Left lung (tissue), 10 donors: ENCODE results near the gene ZNF407. TPM values are rescaled to one million over a fixed set of nuclear protein-coding genes. Genes with fewer than 3 reads are reported as not detected.

Experiments
- ATAC-seq: fragments of 200-7000 bp; cut with Tn5 transposase; one replicate; pipeline ENCODE4 v1.9.1; 2020; ENCODE audit warnings: moderate library complexity
- DNase-seq, 4 donors: peaks; one replicate each; pipeline ENCODE4 v3.0.0-alpha.2; 2013 to 2020
- H3K27ac ChIP-seq, 2 donors: fragments of 200-600 bp; sonication (generic) in 1 of 2; one replicate each; pipeline versions ENCODE4 v1.5.0 to v1.8.0; 2020 to 2021
- H3K27me3 ChIP-seq, 2 donors: fragments of 200-600 bp; sonication (generic) in 1 of 2; one replicate each; pipeline versions ENCODE4 v1.5.0 to v1.8.0; 2020 to 2021
- H3K36me3 ChIP-seq, 2 donors: fragments of 200-600 bp; sonication (generic) in 1 of 2; one replicate each; pipeline versions ENCODE4 v1.5.0 to v1.8.0; 2020 to 2021
- H3K4me1 ChIP-seq, 2 donors: fragments of 200-600 bp; one replicate each; pipeline ENCODE4 v1.8.0; 2021
- H3K4me3 ChIP-seq, 2 donors: fragments of 200-600 bp; sonication (generic) in 1 of 2; one replicate each; pipeline versions ENCODE4 v1.5.0 to v1.8.0; 2020 to 2021; ENCODE audit warnings: mild to moderate bottlenecking in 1 of 2
- H3K9me3 ChIP-seq, 2 donors: fragments of 200-600 bp; sonication (generic) in 1 of 2; one replicate each; pipeline versions ENCODE4 v1.5.0 to v1.8.0; 2020 to 2021
- CTCF ChIP-seq, 2 donors: fragments of 200-600 bp; sonication (generic) in 1 of 2; IDR thresholded peaks; one replicate each; pipeline versions ENCODE4 v1.5.0 to v1.8.0; 2021; ENCODE audit warnings: antibody characterized with exemption in 2 of 2
- intact Hi-C, 2 donors: fragments of 100-400 bp; cut with DNase I; formaldehyde crosslinking; loops; one replicate each; pipeline versions ENCODE4 v1.11.2 to v1.14.2; 2022
- polyA plus RNA-seq, 6 donors: library from polyadenylated mRNA; unstranded; fragments of 120-200 nt; gene quantifications; one replicate each; pipeline ENCODE4 v1.2.1, GENCODE V29; 2013; ENCODE audit not compliant: insufficient read length in 6 of 6
- total RNA-seq, 2 donors: library from RNA; stranded (reverse); fragmentation: NEBNext Ultra II Directional; extraction: Animal tissue kit (Norgen Biotek cat#: 25700); gene quantifications; one replicate each; pipeline ENCODE4 v1.2.1, GENCODE V29; 2021
- donor health status: DM: no; HTN: yes; CAD: no.
- donor health status: DM: no; HTN: no; CAD: no.

ZNF407 gene
- total and polyA plus RNA-seq, 8 donors = 10.3 to 16.7 (median 11.3) TPM

DNA sequence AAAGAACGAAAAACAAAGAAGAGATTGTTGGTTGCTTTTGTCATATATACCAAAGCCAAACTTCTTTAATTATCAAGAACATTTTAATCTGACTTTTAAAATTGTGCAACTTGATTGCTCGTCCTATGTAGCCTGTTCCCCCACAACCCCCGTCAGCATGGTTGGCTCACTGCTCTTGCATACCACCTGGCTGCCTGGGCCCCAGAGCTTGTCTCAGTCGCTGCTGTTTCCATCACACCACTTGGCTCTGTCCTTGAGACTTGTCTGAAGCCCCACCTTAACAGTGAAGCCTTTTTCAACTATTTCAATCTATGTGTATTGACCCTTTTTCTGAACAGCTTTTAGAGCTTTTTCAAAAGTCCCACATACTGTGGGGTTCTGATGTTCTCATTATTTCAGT lies 270.8 kb downstream of the ZNF407 start:
- Histone ChIP-seq H3K4me1 (no peaks in the 10 kb centered on the region), H3K27ac (no peak overlapping the region), H3K4me3 (no peak overlapping the region), H3K36me3 (no peaks in the 10 kb centered on the region), H3K27me3 (no peaks in the 10 kb centered on the region), H3K9me3 (no peaks in the 10 kb centered on the region)
- intact Hi-C loops = no loop called here
- ATAC-seq (no peak), DNase-seq (no peak)
- TF ChIP-seq CTCF (IDR thresholded peaks at IDR 0.05) = no peak

DNA sequence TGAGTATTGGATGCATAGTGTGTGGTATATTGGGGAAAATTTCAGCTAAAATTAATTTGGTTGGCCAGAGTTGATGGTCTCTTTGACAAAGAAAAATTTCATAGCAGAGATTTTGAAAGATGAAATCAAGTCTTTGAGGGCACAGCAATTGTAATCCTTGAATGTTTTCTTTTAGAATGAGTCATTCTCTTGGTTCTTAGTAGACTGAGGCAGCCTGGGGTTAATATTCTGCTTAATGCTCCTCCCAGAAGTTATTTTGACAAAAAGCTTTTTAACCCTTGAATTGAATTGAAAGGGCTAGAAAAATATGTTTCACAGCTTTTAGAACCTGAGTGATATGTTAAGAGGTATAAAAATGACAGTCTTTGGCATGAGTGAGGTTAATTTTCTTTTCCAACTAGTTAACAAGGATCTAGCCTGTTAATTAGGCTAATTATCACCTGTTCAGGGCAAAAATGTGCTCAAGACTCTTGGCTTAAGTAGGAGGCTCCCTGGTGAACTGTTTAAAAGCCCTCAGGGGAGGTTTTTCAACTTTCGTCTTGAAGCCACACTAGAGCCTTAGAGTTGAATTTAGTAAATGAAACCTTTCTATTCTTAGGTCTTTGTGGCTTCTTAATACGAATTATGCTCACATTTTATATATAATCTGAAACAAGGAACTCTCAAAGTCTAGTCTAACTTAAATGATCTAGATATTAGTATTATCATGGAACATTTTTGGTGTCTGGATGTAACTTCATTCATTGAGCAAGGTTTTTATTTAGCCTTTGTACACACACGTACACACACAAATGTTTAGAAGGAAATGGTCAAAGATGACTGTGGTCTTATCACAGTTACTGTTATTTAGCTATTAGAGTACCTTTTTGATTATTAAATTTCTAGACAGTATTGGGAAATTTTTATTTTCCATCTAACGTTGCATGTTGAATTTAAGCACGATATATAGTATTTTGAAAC lies 272.5 kb downstream of the ZNF407 start:
- DNase-seq (no peak), ATAC-seq (no peak)
- H3K27me3 ChIP-seq = no peaks in the 10 kb centered on the region
- no peak overlapping the region for H3K27ac ChIP-seq
- H3K9me3 ChIP-seq = no peaks in the 10 kb centered on the region
- intact Hi-C loops = no loop called here
- no peak overlapping the region for H3K4me3 ChIP-seq
- TF ChIP-seq CTCF (IDR thresholded peaks at IDR 0.05) = no peak
- no peaks in the 10 kb centered on the region for H3K4me1 ChIP-seq
- no peaks in the 10 kb centered on the region for H3K36me3 ChIP-seq

DNA sequence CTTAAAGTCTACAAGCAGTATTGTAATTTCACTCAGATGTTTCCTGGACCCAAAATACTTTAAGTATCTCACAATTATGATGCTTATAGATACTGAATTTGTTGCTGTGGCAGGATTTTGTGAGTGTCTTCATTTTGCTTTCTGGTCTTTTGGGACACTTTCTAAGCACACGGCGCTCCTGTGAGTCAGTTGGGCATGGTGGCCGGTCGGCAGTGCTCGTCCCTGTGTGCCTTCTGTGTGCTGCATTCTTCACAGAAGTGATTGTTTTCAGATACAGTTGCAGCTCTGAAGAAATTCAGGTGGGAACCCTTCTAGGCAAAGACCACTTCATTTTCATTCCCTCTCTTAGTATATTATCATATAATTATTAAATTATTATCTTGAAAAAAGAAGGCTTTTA lies 273.3 kb downstream of the ZNF407 start:
- intact Hi-C loops = no loop called here
- no peaks in the 10 kb centered on the region for H3K4me1 ChIP-seq
- no peaks in the 10 kb centered on the region for H3K9me3 ChIP-seq
- H3K36me3 ChIP-seq = no peaks in the 10 kb centered on the region
- no peak for DNase-seq
- no peak for ATAC-seq
- H3K4me3 ChIP-seq = no peak overlapping the region
- H3K27me3 ChIP-seq = no peaks in the 10 kb centered on the region
- TF ChIP-seq CTCF (IDR thresholded peaks at IDR 0.05) = no peak
- H3K27ac ChIP-seq = no peak overlapping the region

GRCh38 chr18:74873629-74874028 lies 276.0 kb downstream of the ZNF407 start:
- H3K9me3 ChIP-seq = no peaks in the 10 kb centered on the region
- H3K27ac ChIP-seq = no peak overlapping the region
- peaks cover 0 to 3% of the 10 kb centered on the region in 2 donors for H3K36me3 ChIP-seq
- no peak for TF ChIP-seq CTCF (IDR thresholded peaks at IDR 0.05)
- ATAC-seq (no peak), DNase-seq (no peak)
- no peak overlapping the region for H3K4me3 ChIP-seq
- no peaks in the 10 kb centered on the region for H3K4me1 ChIP-seq
- intact Hi-C loops = no loop called here
- H3K27me3 ChIP-seq = no peaks in the 10 kb centered on the region

GRCh38 chr18:74874351-74874750 lies 276.7 kb downstream of the ZNF407 start:
- Histone ChIP-seq H3K4me3 (no peak overlapping the region), H3K27ac (no peak overlapping the region), H3K4me1 (no peaks in the 10 kb centered on the region), H3K27me3 (no peaks in the 10 kb centered on the region), H3K9me3 (no peaks in the 10 kb centered on the region), H3K36me3 (peaks cover 0 to 3% of the 10 kb centered on the region in 2 donors)
- TF ChIP-seq CTCF (IDR thresholded peaks at IDR 0.05) = no peak
- no peak for DNase-seq
- ATAC-seq = no peak
- intact Hi-C loops = no loop called here
